Spleen (tissue), 11 donors: ENCODE measurements around the gene ATP2C2. TPM values are rescaled to one million over a fixed set of nuclear protein-coding genes. Genes with fewer than 3 reads are reported as not detected.
"Not testable (repeated sequence)": the region's sequence is repeated elsewhere in the genome, so short reads cannot be mapped to it uniquely, and the experiment has no call there.

Experiments
- DNase-seq: peaks from one replicate; pipeline ENCODE4 v3.0.0-alpha.2; 2020
- H3K27ac ChIP-seq, 8 donors: fragments of 200-600 bp; sonication (generic) in 7 of 8; 1 replicate in 4 of 8; 2 replicates in 4 of 8; pipeline versions ENCODE4 v1.5.0 to v1.8.0; 2016 to 2021; ENCODE audit warnings: inconsistent platforms in 4 of 8, mild to moderate bottlenecking in 4 of 8, moderate library complexity in 1 of 8
- H3K27me3 ChIP-seq, 7 donors: fragments of 200-600 bp; sonication (generic) in 6 of 7; replicated peaks in 1 of 7; 1 replicate in 4 of 7; 2 replicates in 3 of 7; pipeline versions ENCODE4 v1.5.0 to v1.8.0; 2016 to 2021; ENCODE audit warnings: inconsistent platforms in 3 of 7, mild to moderate bottlenecking in 1 of 7
- H3K36me3 ChIP-seq, 6 donors: fragments of 200-600 bp; sonication (generic) in 5 of 6; 1 replicate in 4 of 6; 2 replicates in 2 of 6; pipeline versions ENCODE4 v1.5.0 to v1.8.0; 2016 to 2021; ENCODE audit warnings: inconsistent platforms in 2 of 6
- H3K4me1 ChIP-seq, 6 donors: fragments of 200-600 bp; sonication (generic) in 5 of 6; 1 replicate in 3 of 6; 2 replicates in 3 of 6; pipeline versions ENCODE4 v1.5.0 to v1.8.0; 2016 to 2021; ENCODE audit warnings: inconsistent platforms in 3 of 6
- H3K4me3 ChIP-seq, 8 donors: fragments of 200-600 bp; sonication (generic) in 7 of 8; 1 replicate in 4 of 8; 2 replicates in 4 of 8; pipeline versions ENCODE4 v1.5.0 to v1.8.0; 2016 to 2021; ENCODE audit warnings: inconsistent platforms in 4 of 8, mild to moderate bottlenecking in 4 of 8, moderate library complexity in 2 of 8
- H3K9me3 ChIP-seq, 8 donors: fragments of 200-600 bp; sonication (generic) in 7 of 8; 1 replicate in 4 of 8; 2 replicates in 4 of 8; pipeline versions ENCODE4 v1.5.0 to v1.8.0; 2016 to 2021; ENCODE audit warnings: inconsistent platforms in 4 of 8
- POLR2A ChIP-seq, 3 donors: fragments of 450-650 bp; IDR thresholded peaks; one replicate each; pipeline ENCODE4 v1.5.1; 2017; ENCODE audit warnings: antibody characterized with exemption in 3 of 3, mild to moderate bottlenecking in 1 of 3
- POLR2AphosphoS5 ChIP-seq, 3 donors: sonication (generic); formaldehyde crosslinking; IDR thresholded peaks; one replicate each; pipeline ENCODE4 v1.5.1; 2017; ENCODE audit warnings: antibody characterized with exemption in 3 of 3
- WGBS, 5 donors: extraction: QIAGEN DNeasy Blood & Tissue Kit in 3 of 5; methylation state at CpG; one replicate each; pipeline versions ENCODE4 v1.1.5 to v1.1.7; 2013 to 2018; 5-methylcytosine and 5-hydroxymethylcytosine counted together
- intact Hi-C: fragments of 100-400 bp; cut with DNase I; formaldehyde crosslinking; loops from one replicate; pipeline ENCODE4 v1.15.0; 2023; ENCODE audit warnings: low total_unique reads
- polyA plus RNA-seq, 3 donors: library from polyadenylated mRNA; stranded (reverse); fragments of 200-250 nt; gene quantifications; one replicate each; pipeline ENCODE4 v1.2.1, GENCODE V29; 2013
- total RNA-seq, 7 donors: library from RNA; depleted of rRNA in 3 of 7; stranded (reverse); fragments of >200 nt in 3 of 7; fragmentation: NEBNext Ultra II Directional in 4 of 7; extraction: Animal tissue kit (Norgen Biotek cat#: 25700) in 4 of 7; gene quantifications; one replicate each; pipeline versions ENCODE4 v1.1.0 to v1.2.1, GENCODE V29; 2016 to 2021
- TF ChIP-seq, protein P1 (sequence below), 11 experiments: fragments of 200-600 bp in 7 of 11; fragments of 450-650 bp in 4 of 11; sonication (generic) in 4 of 11; IDR thresholded peaks in 8 of 11; conservative IDR thresholded peaks in 3 of 11; 1 replicate in 7 of 11; 2 replicates in 4 of 11; pipeline versions ENCODE4 v1.4.0 to v1.8.0; 2016 to 2021; ENCODE audit warnings: antibody characterized with exemption in 11 of 11, inconsistent platforms in 4 of 11, mild to moderate bottlenecking in 1 of 11
- donor health status: healthy with polysubstance abuse.
- donor health status: DM: no; HTN: no; CAD: no; lungs with moderate emphysema.
- donor health status: DM: no; HTN: no; CAD: no.
- donor health status: Bipolar disorder and iron deficiency.
- donor health status: healthy.
- donor health status: DM: no; HTN: no; CAD: no.
- donor health status: DM: yes; HTN: yes; CAD: no.

ATP2C2 gene
- total and polyA plus RNA-seq, 10 donors = 0.09 to 8.1 (median 1.2) TPM

DNA sequence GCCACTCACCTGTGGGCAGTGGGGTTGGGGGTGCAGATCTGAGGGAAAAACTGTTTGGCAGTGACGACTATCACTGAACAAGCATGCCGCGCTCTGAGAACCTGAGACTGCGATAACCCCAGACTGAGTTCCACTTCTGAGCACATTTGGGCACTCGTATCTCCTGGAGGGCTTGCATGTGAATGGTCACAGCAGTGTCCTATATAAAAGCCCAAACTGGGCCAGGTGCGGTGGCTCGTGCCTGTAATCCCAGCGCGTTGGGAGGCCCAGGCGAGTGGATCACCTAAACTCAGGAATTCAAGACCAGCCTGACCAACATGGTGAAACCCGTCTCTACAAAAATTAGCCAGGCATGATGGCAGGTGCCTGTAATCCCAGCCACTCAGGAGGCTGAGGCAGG, 18.7 kb downstream of the ATP2C2 start:
- no peak overlapping the region for H3K27ac ChIP-seq
- no peaks in the 10 kb centered on the region for H3K36me3 ChIP-seq
- intact Hi-C loops = no loop called here
- TF ChIP-seq, protein P1, sequence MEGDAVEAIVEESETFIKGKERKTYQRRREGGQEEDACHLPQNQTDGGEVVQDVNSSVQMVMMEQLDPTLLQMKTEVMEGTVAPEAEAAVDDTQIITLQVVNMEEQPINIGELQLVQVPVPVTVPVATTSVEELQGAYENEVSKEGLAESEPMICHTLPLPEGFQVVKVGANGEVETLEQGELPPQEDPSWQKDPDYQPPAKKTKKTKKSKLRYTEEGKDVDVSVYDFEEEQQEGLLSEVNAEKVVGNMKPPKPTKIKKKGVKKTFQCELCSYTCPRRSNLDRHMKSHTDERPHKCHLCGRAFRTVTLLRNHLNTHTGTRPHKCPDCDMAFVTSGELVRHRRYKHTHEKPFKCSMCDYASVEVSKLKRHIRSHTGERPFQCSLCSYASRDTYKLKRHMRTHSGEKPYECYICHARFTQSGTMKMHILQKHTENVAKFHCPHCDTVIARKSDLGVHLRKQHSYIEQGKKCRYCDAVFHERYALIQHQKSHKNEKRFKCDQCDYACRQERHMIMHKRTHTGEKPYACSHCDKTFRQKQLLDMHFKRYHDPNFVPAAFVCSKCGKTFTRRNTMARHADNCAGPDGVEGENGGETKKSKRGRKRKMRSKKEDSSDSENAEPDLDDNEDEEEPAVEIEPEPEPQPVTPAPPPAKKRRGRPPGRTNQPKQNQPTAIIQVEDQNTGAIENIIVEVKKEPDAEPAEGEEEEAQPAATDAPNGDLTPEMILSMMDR (IDR thresholded peaks at IDR 0.05 in 8 of 11, conservative IDR thresholded peaks at IDR 0.05 in 3 of 11) = no peak
- TF ChIP-seq POLR2A (IDR thresholded peaks at IDR 0.05) (no peak), POLR2AphosphoS5 (IDR thresholded peaks at IDR 0.05) (no peak)
- H3K9me3 ChIP-seq = peaks cover 0 to 24% (median 18%) of the 10 kb centered on the region in 8 donors
- DNase-seq = peak; percentile 22
- 87 to 96% (median 89%) methylated on average over 11 of the region's 11 CpGs for WGBS, 5 donors
- peaks cover 0 to 5% (median 0%) of the 10 kb centered on the region in 7 donors for H3K27me3 ChIP-seq
- H3K4me1 ChIP-seq = peaks cover 0 to 7% (median 0%) of the 10 kb centered on the region in 6 donors
- H3K4me3 ChIP-seq = no peak overlapping the region

DNA sequence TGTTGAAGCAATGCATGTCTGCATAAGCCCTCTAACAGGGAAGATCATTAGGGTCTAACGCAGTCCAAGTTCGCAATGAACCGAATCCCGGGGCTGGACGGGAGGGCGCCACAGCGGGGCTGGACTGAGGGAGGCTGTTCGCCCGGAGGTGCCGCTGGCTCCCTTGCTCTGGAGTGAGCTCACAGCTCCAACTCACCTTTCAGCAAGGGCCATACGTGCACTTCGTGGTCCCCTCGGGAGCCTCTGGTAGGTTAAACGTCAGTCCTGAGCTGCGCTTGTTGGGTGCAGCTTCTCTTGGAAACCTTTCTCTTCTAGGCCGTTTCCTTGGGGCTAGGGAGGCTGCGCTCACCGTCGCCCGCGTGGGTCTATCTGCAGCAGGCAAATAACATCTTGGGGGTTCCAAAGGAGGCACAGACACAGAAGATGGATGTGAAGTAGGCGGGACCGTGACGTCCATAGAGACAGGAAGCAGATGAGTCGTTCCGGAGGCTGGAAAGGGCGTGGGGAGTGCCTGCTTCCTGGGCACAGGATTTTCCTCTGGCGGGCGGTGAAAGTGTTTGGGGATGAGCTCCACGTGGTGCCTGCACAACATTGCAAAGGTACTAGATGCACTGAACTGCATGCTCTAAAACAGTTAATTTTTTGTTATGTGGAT, 21.9 kb downstream of the ATP2C2 start:
- WGBS, 5 donors = 80 to 85% (median 81%) methylated on average over 30 of the region's 30 CpGs

DNA sequence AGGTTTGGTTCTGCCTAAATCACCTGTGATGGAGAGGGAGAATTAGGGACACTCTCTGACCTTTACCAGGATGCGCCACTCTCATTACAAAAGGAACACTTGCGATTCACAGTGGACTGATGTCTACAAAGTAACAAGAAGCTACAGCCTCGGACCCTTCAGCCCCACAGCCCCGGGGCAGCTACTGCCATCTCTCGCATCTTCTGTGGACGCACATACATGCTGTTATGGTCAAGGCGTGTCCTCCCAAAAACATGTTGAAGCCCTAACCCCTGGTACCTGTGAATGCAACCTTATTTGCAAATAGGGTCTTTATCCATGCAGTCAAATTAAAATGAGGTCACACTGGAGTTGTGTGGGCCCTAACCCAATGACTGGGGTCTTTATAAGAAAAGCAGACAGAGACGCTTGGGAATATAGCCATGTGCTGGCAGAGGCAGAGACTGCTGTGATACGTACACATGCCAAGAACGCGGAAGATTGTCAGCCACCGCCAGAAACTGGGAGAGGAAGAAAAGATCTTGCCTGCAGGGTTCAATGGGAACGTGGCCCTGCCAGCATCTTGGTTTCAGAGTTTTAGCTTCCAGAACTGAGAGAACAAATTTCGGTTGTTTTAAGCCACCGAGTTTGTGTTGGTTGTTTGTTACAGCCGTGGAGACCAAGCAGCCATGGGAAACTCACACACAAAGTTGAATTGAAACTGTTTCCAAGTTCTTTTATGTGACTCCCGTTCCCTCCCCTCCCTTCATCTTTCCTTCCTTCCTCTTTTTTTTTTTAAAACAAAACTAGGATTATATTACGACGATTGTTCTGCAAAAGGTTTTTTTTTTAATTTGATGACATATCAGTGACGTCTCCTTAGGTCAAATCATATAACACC, 23.1 kb downstream of the ATP2C2 start:
- Histone ChIP-seq H3K36me3 (no peaks in the 10 kb centered on the region), H3K4me1 (peaks cover 0 to 7% (median 0%) of the 10 kb centered on the region in 6 donors), H3K27me3 (peaks cover 0 to 28% (median 0%) of the 10 kb centered on the region in 7 donors), H3K9me3 (no peaks in the 10 kb centered on the region), H3K4me3 (no peak overlapping the region), H3K27ac (no peak overlapping the region)
- TF ChIP-seq, protein P1 (IDR thresholded peaks at IDR 0.05 in 8 of 11, conservative IDR thresholded peaks at IDR 0.05 in 3 of 11) = no peak
- TF ChIP-seq POLR2AphosphoS5 (IDR thresholded peaks at IDR 0.05) = no peak
- no peak for TF ChIP-seq POLR2A (IDR thresholded peaks at IDR 0.05)
- intact Hi-C loops = no loop called here
- 57 to 61% (median 58%) methylated on average over 20 of the region's 20 CpGs for whole genome bisulfite sequencing, 5 donors
- DNase-seq = no peak

More for the DNA sequence above, 21.9 kb downstream of the ATP2C2 start:
- Histone ChIP-seq H3K9me3 (peaks cover 0 to 10% (median 8%) of the 10 kb centered on the region in 8 donors), H3K36me3 (no peaks in the 10 kb centered on the region), H3K27ac (no peak overlapping the region), H3K4me1 (peaks cover 0 to 7% (median 0%) of the 10 kb centered on the region in 6 donors), H3K4me3 (no peak overlapping the region), H3K27me3 (peaks cover 0 to 26% (median 0%) of the 10 kb centered on the region in 7 donors)
- intact Hi-C loops = no loop called here
- TF ChIP-seq, protein P1 (IDR thresholded peaks at IDR 0.05 in 8 of 11, conservative IDR thresholded peaks at IDR 0.05 in 3 of 11) = no peak
- TF ChIP-seq POLR2AphosphoS5 (IDR thresholded peaks at IDR 0.05) (no peak), POLR2A (IDR thresholded peaks at IDR 0.05) (no peak)
- DNase-seq = peak; percentile 37

DNA sequence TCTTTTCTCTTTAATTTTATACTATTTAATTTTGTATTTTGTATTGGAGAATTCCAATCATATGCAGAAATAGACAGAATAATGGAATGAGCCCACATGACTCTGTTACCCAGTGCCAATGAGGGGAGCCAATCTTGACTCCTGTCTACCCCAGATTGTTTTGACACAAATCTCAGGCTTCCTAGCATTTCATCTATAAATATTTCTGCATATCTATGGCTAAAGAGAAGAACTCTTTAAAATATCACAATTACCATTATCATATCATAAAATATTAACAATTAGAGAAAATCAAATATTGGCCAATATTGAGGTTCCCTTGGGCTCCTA, 23.7 kb downstream of the ATP2C2 start:
- H3K27ac ChIP-seq = no peak overlapping the region
- no peak for DNase-seq

DNA sequence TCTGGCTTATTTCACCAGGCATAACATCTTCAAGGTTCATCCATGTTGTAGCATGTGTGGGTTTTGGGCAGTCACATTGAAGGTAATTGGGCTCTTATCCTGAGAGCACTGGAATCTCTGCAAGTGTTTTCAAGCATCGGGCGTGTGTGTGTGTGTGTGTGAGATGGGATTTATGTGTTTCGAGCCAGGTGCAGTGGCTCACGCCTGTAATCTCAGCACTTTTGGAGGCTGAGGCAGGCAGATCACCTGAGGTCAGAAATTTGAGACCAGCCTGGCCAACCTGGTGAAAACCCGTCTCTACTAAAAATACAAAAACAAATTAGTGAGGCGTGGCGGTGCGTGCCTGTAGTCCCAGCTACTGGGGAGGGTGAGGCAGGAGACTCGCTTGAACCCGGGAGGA, 27.7 kb downstream of the ATP2C2 start:
- WGBS, 5 donors = 88 to 95% (median 90%) methylated on average over 10 of the region's 10 CpGs
- H3K4me1 ChIP-seq, DNase-seq, intact Hi-C loops, H3K9me3 ChIP-seq, H3K4me3 ChIP-seq, H3K27ac ChIP-seq, H3K36me3 ChIP-seq: not testable (repeated sequence)
- H3K27me3 ChIP-seq = peaks cover 0 to 32% (median 0%) of the 10 kb centered on the region in 7 donors

More for the DNA sequence above, 23.7 kb downstream of the ATP2C2 start:
- Histone ChIP-seq H3K36me3 (no peaks in the 10 kb centered on the region), H3K4me3 (no peak overlapping the region), H3K9me3 (peaks cover 0 to 2% (median 0%) of the 10 kb centered on the region in 8 donors), H3K4me1 (peaks cover 0 to 7% (median 2%) of the 10 kb centered on the region in 6 donors), H3K27me3 (peaks cover 0 to 34% (median 0%) of the 10 kb centered on the region in 7 donors)
- TF ChIP-seq POLR2A (IDR thresholded peaks at IDR 0.05) = no peak
- no peak for TF ChIP-seq POLR2AphosphoS5 (IDR thresholded peaks at IDR 0.05)
- TF ChIP-seq, protein P1 (IDR thresholded peaks at IDR 0.05 in 8 of 11, conservative IDR thresholded peaks at IDR 0.05 in 3 of 11) = no peak
- intact Hi-C loops = no loop called here
